HG03460 (cell line): Measurements from ENCODE around the gene ZSCAN22.
"Not testable (repeated sequence)": the region's sequence is repeated elsewhere in the genome, so short reads cannot be mapped to it uniquely, and the experiment has no call there.

Experiments
- ATAC-seq: cut with Tn5 transposase; IDR thresholded peaks from one replicate; pipeline ENCODE4 v1.9.1; 2021; ENCODE audit not compliant: unreplicated experiment

ZSCAN22 gene

GRCh38 chr19:58326914-58327726 lies at the start of gene ZSCAN22:
TSS of gene ZSCAN22 (plus strand) at chr19:58326994. CDS start at chr19:58334803, 7,809 bp downstream.
- peak; percentile 89 for ATAC-seq

DNA sequence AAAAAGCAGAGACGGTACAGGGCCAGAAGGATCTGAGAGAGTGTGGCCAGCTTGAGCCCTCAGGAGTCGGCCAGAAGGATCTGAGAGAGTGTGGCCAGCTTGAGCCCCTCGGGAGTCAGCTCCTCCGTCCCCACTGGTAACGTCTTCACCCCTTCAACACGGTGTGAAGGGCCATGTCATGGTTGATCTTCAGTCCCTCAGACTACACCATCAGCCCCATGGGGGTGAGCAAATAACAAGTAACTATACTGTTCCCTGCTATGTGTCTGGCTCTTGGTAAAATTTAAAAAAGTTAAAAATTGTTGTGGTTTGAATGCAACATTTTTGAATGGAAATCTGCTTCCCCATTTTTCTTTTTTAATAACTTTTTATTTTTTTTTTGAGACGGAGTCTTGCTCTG lies 49.6 kb upstream of the ZSCAN22 start:
- no peak for ATAC-seq

GRCh38 chr19:58277748-58278540 lies 48.9 kb upstream of the ZSCAN22 start:
- ATAC-seq = peak; percentile 6

DNA sequence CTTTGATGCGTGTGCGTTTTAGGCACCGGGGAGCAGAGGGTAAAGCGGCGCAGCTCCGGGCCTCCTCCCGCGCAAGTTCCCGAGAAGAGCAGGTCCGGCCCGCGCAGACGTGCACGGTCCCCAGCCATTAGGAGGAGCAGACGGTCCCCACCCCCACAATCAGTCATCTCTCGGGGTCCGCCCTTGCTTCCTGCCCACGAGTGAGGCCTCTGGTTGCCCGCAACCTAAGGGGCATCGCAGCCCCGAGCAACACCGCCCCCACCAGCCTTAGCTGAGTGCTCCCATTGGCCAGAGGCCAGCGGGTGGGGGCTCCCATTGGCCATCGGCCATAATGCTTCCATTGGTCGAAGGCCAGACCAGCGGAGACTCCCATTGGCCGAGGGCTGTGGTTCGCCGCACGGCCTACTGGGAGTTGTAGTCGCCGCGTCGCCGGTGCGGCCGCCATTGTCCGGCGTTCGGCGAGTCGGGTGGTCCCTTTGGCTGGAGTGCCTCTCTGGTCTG lies 48.2 kb upstream of the ZSCAN22 start, which contains the start of gene ZNF8:
Gene ZNF8, plus strand, starts transcription at position 415 of the 501 bp plus-strand sequence. CDS start 127 bp downstream, outside the sequence.
- ATAC-seq = peak; percentile 93

GRCh38 chr19:58279042-58279924 lies 47.5 kb upstream of the ZSCAN22 start:
- ATAC-seq = peak; percentile 9

- ATAC-seq = no peak
Observed at GRCh38 chr19:58279925-58280316, 46.9 kb upstream of the ZSCAN22 start.

DNA sequence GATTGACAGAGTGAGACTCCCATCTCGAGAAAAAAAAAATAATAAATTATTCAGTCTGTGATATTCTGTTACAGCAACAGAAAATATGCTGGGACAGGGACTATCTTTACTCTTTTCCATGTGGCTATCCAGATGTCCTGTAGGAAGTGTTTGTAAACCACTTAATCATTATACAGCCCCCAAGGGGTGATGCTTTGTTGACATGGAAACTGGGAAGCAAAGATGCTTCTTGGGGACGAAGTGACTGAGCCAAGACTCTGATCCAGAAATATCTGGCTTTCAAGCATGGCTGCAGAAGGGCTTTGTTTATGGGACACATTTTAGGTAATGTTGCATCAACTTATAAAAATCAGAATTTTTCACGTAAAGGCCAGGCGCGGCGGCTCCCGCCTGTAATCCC lies 42.6 kb upstream of the ZSCAN22 start:
- ATAC-seq = no peak

DNA sequence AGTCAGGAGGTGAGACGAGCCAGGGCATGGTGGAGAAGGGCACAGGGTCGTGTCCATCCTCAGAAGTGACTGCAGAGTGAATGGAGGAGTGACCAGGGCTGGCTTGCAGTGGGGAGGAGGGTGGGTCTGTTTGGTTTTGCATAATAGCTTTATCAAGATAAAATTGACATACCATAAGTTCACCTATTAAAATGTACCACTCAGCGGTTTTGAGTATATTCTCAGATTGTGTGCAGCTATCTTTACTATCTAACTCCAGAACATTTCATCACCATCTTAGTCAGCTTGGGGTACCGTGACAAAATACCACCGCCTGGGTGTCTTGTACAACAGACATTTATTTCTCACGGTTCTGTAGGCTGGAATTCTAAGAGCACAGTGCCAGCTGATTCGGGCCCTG lies 34.9 kb upstream of the ZSCAN22 start:
- ATAC-seq = no peak

GRCh38 chr19:58294743-58295374 lies 31.9 kb upstream of the ZSCAN22 start:
- no peak for ATAC-seq

DNA sequence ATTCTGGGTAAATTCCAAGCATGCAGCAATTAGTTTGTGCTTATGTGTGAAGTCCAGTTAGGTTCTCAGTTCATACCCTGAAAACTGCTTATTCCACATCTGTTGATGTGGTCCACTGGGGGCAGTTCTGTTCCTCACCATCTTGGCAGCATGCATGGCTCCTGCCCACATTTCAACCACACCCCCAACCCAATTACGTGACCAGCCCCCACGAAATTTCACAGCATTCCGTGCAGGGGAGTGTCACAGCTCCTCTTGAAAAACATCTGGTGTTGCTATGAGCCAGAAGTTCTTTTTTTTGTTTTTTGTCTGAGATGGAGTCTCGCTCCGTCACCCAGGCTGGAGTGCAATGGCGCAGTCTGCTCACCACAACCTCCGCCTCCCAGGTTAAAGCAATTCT lies 30.7 kb upstream of the ZSCAN22 start:
- ATAC-seq = no peak

DNA sequence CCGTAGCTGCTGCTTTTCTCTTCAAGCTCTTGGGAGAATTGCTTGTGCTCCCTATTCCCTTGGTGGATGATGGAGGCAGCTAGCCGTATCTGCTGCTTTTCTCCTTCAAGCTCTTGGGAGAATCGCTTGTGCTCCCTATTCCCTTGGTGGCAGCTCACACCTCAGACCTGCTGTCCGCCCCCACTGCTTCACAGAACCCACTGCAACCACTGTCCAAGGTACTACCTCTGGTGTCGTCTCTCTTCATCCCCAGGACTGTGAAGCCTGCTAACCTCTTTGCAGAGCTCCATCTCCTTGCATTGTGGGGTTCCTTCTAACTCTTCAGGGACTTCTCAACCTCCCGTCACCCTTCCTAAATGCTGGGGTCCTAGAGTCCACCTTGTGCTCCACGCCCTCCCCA lies 26.2 kb upstream of the ZSCAN22 start:
- ATAC-seq = no peak

DNA sequence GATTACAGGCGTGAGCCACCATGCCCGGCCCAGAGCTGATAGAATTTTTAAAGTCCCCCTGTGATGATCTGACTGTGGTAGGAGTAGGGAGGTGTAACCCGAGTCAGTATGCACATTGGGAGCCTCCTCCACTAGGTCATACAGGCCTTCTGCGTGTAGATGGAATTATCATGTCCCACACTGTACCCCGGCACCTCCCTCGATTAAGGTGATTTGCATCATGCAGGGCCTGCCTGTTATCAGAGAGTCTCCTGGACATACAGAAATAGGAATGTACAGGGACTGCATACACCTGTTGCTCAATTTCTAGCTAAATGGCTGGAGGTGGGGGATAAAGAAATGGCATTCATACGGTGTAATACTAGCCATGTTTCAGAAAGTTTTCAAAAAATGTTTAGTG lies 22.5 kb upstream of the ZSCAN22 start:
- ATAC-seq = no peak

DNA sequence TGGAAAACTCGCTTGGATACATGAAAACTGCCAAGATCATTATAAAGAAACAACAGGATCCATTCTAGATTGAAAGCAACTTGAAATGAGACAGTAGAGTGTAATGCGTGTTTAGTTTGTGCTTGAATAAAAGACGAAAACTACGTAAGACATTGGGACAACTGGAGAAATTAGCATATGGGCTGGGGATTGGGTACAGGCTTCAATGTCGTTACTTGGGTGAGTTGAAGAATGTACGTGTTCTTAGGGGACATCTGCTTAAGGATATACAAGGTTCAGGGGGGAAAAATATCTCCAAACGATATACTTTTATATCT lies 22.1 kb upstream of the ZSCAN22 start:
- peak; percentile 7 for ATAC-seq

GRCh38 chr19:58305065-58305931 lies 21.5 kb upstream of the ZSCAN22 start, which contains the start of gene ERVK3-1:
TSS of gene ERVK3-1 (plus strand) at chr19:58305377. CDS start at chr19:58312169, 6,792 bp downstream.
- peak; percentile 90 for ATAC-seq

DNA sequence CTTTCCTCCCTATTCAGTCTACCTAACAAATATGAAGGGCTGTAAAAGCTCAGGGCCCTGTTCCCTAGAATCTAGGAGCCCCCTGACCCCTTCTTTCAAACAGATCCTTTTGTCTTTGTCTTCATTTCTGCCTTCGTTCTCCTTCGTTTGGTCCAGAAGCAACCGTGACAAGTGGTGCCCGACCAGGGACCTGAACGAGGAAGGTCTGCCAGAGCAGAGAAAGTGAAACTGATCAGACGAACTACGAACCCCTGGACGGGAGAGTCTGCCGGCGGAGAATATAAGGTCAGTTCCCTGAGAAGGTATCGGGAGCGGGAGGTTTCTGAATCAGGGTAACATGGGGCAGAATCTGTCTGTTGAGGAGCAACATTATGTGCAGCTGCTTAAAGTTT lies 20.9 kb upstream of the ZSCAN22 start:
- no peak for ATAC-seq

GRCh38 chr19:58307736-58308135 lies 19.1 kb upstream of the ZSCAN22 start:
- ATAC-seq = no peak

DNA sequence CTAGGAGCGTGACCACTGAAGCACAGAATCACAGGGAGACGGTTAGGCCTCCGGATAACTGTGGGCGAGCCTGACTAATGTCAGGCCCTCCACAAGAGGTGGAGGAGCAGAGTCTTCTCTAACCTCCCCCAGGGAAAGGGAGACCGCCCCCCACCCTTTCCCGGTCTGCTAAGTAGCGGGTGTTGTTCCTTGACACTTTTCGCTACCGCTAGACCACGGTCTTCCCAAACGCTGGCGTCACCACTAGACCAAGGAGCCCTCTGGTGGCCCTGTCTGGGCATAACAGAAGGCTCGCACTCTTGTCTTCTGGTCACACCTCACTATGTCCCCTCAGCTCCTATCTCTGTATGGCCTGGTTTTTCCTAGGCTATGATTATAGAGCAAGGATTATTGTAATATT lies 16.1 kb upstream of the ZSCAN22 start:
- not testable (repeated sequence) for ATAC-seq

DNA sequence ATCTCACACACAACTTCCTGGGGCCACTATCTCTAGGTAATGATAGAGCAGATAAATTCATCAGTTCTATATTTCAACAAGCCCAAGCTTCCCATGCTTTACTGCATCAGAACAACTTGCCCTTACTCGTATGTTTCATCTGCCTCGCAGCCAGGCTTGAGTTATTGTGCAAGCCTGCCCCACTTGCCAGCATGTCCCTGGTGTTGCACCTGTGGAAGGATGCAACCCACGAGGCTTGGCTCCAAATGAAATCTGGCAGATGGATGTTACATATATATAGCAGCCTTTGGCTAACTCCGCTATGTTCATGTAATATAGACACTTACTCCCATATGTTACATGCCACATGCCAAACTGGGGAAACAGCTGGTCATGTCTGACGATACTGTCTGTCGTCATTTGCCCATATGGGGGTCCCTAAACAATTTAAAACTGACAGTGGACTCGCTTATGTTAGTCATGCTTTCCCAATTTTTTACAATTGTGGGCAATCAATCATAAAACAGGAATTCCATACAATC lies 15.4 kb upstream of the ZSCAN22 start:
- no peak for ATAC-seq

GRCh38 chr19:58315580-58315979 lies 11.2 kb upstream of the ZSCAN22 start:
- ATAC-seq = no peak
